ENCODE data around the gene MCM3.

MCM3 gene

DNA sequence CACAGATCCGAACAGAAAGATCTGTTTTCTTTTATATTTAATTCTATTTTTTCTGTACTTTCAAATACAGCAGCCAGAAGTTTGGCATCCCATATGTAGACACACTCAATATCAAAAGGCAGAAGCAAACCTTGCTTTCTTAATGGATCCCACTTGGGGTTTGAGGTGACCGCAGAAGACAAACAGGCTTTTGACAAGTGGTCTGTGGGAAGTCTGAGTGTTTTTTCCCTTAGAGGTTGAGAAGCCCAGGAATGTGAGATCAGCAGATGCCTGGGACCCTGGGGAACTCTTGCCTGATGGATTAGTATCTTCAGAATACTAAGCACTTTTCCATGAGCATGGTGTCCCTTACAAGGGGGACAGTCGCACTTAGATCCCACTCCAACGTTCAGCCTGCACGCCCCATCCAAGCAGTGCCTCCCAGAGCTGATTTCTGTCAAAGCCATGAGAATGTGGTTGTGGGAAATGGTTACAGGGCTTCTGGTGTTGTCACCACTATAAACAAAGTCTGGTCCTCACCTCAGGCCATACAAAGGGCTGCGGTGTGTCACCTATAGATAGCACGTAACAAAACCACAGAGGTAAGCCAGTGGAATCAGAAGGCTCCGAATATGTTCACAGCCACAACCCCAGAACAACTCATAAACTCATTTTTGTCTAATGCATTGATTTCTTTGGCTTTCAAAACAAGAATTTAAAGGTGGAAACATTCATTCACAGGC lies 53.0 kb downstream of the MCM3 start:
- no peak overlapping the region for H2AFZ ChIP-seq (ENCODE audit: low read length)
- H3K4me3 ChIP-seq (ENCODE audit: low read length in 2 of 2) = no peak overlapping the region
- H2BK15ac ChIP-seq (ENCODE audit: low read length) = no peak overlapping the region
- H3K9me3 ChIP-seq (replicated peaks in 1 of 2; ENCODE audit: control insufficient read depth in 2 of 2, insufficient read depth in 1 of 2, low read depth in 1 of 2, low read length in 2 of 2) = no peaks in the 10 kb centered on the region
- no peak overlapping the region for H3K23ac ChIP-seq (ENCODE audit: low read depth, low read length, poor library complexity)
- H3K27me3 ChIP-seq (ENCODE audit: control insufficient read depth in 3 of 3, insufficient read depth in 3 of 3, low read depth in 1 of 3, low read length in 3 of 3) = peaks cover 0 to 3% (median 0%) of the 10 kb centered on the region in 3 experiments
- no peak overlapping the region for H3K18ac ChIP-seq (ENCODE audit: low read length)
- H4K91ac ChIP-seq (ENCODE audit: low read depth, low read length, poor library complexity) = no peak overlapping the region
- H2AK5ac ChIP-seq (ENCODE audit: low read depth, low read length) = no peak overlapping the region
- H3K4me2 ChIP-seq (ENCODE audit: insufficient read depth, low read length, poor library complexity, severe bottlenecking) = no peak overlapping the region
- H3K4me1 ChIP-seq (ENCODE audit: control insufficient read depth in 2 of 2, insufficient read depth in 1 of 2, low read depth in 1 of 2, low read length in 2 of 2) = peaks cover 0 to 6% of the 10 kb centered on the region in 2 donors
- H4K8ac ChIP-seq (ENCODE audit: low read depth, low read length) = no peak overlapping the region
- H2BK12ac ChIP-seq (ENCODE audit: low read length) = no peak overlapping the region
- no peaks in the 10 kb centered on the region for H3K36me3 ChIP-seq (replicated peaks in 1 of 2; ENCODE audit: control insufficient read depth in 2 of 2, insufficient read depth in 2 of 2, low read length in 2 of 2)
- WGBS, 2 donors (ENCODE audit: extremely low coverage in 2 of 2, insufficient read length in 2 of 2, insufficient replicate concordance in 1 of 2) = no CpG with 5 or more reads among the region's 8 CpGs
- no peak overlapping the region for H2BK120ac ChIP-seq (ENCODE audit: low read depth, low read length)
- H3K27ac ChIP-seq (replicated peaks; ENCODE audit: low read length) = no peak overlapping the region
- DNase-seq (ENCODE audit: low spot score) = no peak
- H3K9ac ChIP-seq (ENCODE audit: low read depth, low read length, poor library complexity) = no peak overlapping the region
- no peaks in the 10 kb centered on the region for H3K79me1 ChIP-seq (ENCODE audit: low read depth, low read length)
- no peak overlapping the region for H2BK5ac ChIP-seq (ENCODE audit: low read length)
- no peak overlapping the region for H3K14ac ChIP-seq (ENCODE audit: low read length)
- no peak overlapping the region for H3K4ac ChIP-seq (ENCODE audit: low read length)

DNA sequence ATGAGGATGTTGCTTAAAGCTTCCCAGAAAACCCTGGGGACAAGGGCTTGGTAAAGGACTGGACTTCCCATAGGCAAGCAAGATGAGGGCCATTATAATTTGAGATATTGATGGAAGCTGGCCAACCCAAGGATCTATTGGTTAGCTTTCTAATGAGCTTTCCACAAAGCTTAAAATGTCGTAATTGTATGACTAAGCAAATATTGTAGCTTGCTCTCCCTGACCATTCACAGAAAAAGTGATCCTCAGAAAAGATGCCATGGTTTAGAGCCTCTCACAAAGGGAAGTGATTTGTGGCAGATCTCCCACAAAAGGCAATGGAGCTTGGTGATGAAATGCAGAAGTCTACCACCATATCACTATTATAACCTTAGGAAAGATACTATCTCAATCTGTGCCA lies 53.9 kb downstream of the MCM3 start:
- Histone ChIP-seq H2BK15ac (ENCODE audit: low read length) (no peak overlapping the region), H3K23ac (ENCODE audit: low read depth, low read length, poor library complexity) (no peak overlapping the region), H3K4me1 (ENCODE audit: control insufficient read depth in 2 of 2, insufficient read depth in 1 of 2, low read depth in 1 of 2, low read length in 2 of 2) (peaks cover 0 to 6% of the 10 kb centered on the region in 2 donors), H3K4me2 (ENCODE audit: insufficient read depth, low read length, poor library complexity, severe bottlenecking) (no peak overlapping the region), H2BK120ac (ENCODE audit: low read depth, low read length) (no peak overlapping the region), H4K8ac (ENCODE audit: low read depth, low read length) (no peak overlapping the region), H2AK5ac (ENCODE audit: low read depth, low read length) (no peak overlapping the region), H3K36me3 (replicated peaks in 1 of 2; ENCODE audit: control insufficient read depth in 2 of 2, insufficient read depth in 2 of 2, low read length in 2 of 2) (no peaks in the 10 kb centered on the region), H2BK12ac (ENCODE audit: low read length) (no peak overlapping the region), H3K4me3 (ENCODE audit: low read length in 2 of 2) (no peak overlapping the region), H3K9me3 (replicated peaks in 1 of 2; ENCODE audit: control insufficient read depth in 2 of 2, insufficient read depth in 1 of 2, low read depth in 1 of 2, low read length in 2 of 2) (no peaks in the 10 kb centered on the region), H2AFZ (ENCODE audit: low read length) (no peak overlapping the region), H3K14ac (ENCODE audit: low read length) (no peak overlapping the region), H3K27ac (replicated peaks; ENCODE audit: low read length) (no peak overlapping the region), H3K79me1 (ENCODE audit: low read depth, low read length) (no peaks in the 10 kb centered on the region), H3K9ac (ENCODE audit: low read depth, low read length, poor library complexity) (no peak overlapping the region), H3K18ac (ENCODE audit: low read length) (no peak overlapping the region), H2BK5ac (ENCODE audit: low read length) (no peak overlapping the region), H3K27me3 (ENCODE audit: control insufficient read depth in 3 of 3, insufficient read depth in 3 of 3, low read depth in 1 of 3, low read length in 3 of 3) (peaks cover 0 to 3% (median 0%) of the 10 kb centered on the region in 3 experiments), H4K91ac (ENCODE audit: low read depth, low read length, poor library complexity) (no peak overlapping the region), H3K4ac (ENCODE audit: low read length) (no peak overlapping the region)
- DNase-seq (ENCODE audit: low spot score) = no peak
- no CpG with 5 or more reads among the region's 1 CpG for WGBS, 2 donors (ENCODE audit: extremely low coverage in 2 of 2, insufficient read length in 2 of 2, insufficient replicate concordance in 1 of 2)

DNA sequence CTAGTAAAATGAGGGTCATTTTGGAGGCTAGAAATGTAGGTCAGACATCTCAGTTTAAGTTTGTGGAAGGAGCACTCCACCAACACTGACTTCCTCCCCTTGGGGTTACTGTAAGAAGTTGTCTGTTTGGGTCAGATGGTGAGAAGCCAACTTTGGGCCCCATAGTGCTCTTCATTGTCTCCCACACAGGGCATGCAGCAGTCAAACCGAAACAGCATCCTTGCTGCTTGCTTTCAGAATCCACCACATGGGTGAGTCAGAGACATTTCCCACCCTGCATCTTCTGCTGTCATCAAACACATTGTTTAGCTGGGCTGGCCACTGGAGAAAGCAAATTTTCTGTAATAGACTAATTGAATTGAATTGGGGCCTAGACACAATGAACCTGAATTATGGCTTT lies 57.0 kb downstream of the MCM3 start:
- H3K4me1 ChIP-seq (ENCODE audit: control insufficient read depth in 2 of 2, insufficient read depth in 1 of 2, low read depth in 1 of 2, low read length in 2 of 2) = peaks cover 0 to 4% of the 10 kb centered on the region in 2 donors
- no peak overlapping the region for H3K4ac ChIP-seq (ENCODE audit: low read length)
- H4K8ac ChIP-seq (ENCODE audit: low read depth, low read length) = no peak overlapping the region
- no peak overlapping the region for H3K23ac ChIP-seq (ENCODE audit: low read depth, low read length, poor library complexity)
- no peak overlapping the region for H2AFZ ChIP-seq (ENCODE audit: low read length)
- H2BK15ac ChIP-seq (ENCODE audit: low read length) = no peak overlapping the region
- WGBS, 2 donors (ENCODE audit: extremely low coverage in 2 of 2, insufficient read length in 2 of 2, insufficient replicate concordance in 1 of 2) = no CpG with 5 or more reads among the region's 1 CpG
- no peak overlapping the region for H3K4me2 ChIP-seq (ENCODE audit: insufficient read depth, low read length, poor library complexity, severe bottlenecking)
- peaks cover 0 to 3% (median 0%) of the 10 kb centered on the region in 3 experiments for H3K27me3 ChIP-seq (ENCODE audit: control insufficient read depth in 3 of 3, insufficient read depth in 3 of 3, low read depth in 1 of 3, low read length in 3 of 3)
- no peak overlapping the region for H3K9ac ChIP-seq (ENCODE audit: low read depth, low read length, poor library complexity)
- H2BK12ac ChIP-seq (ENCODE audit: low read length) = no peak overlapping the region
- no peak overlapping the region for H2BK120ac ChIP-seq (ENCODE audit: low read depth, low read length)
- no peak overlapping the region for H3K14ac ChIP-seq (ENCODE audit: low read length)
- no peak overlapping the region for H2BK5ac ChIP-seq (ENCODE audit: low read length)
- H3K79me1 ChIP-seq (ENCODE audit: low read depth, low read length) = no peaks in the 10 kb centered on the region
- no peak overlapping the region for H3K18ac ChIP-seq (ENCODE audit: low read length)
- no peak overlapping the region for H3K4me3 ChIP-seq (ENCODE audit: low read length in 2 of 2)
- no peaks in the 10 kb centered on the region for H3K36me3 ChIP-seq (replicated peaks in 1 of 2; ENCODE audit: control insufficient read depth in 2 of 2, insufficient read depth in 2 of 2, low read length in 2 of 2)
- no peak overlapping the region for H2AK5ac ChIP-seq (ENCODE audit: low read depth, low read length)
- H3K9me3 ChIP-seq (replicated peaks in 1 of 2; ENCODE audit: control insufficient read depth in 2 of 2, insufficient read depth in 1 of 2, low read depth in 1 of 2, low read length in 2 of 2) = no peaks in the 10 kb centered on the region
- no peak for DNase-seq (ENCODE audit: low spot score)
- H4K91ac ChIP-seq (ENCODE audit: low read depth, low read length, poor library complexity) = no peak overlapping the region
- no peak overlapping the region for H3K27ac ChIP-seq (replicated peaks; ENCODE audit: low read length)

DNA sequence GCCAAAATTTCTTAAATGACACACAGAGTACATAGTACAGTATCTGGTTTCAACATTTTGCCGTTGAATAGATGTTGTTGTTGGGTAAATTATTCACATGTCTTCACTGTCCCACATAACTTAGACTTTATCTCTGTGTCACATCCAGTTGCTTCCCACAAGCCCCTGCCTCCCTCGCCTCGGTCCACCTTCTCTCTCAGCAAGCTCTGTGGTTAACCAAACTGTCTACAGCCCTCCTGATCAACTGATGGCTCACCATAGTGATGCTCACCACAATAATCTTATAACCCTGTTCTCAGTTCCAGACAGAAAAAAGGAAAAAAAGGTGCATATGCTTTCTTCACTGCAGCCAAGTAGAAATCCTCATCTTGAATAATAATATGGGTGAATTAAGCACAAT lies 63.2 kb downstream of the MCM3 start:
- Histone ChIP-seq H3K4ac (ENCODE audit: low read length) (no peak overlapping the region), H3K27ac (replicated peaks; ENCODE audit: low read length) (no peak overlapping the region), H3K36me3 (replicated peaks in 1 of 2; ENCODE audit: control insufficient read depth in 2 of 2, insufficient read depth in 2 of 2, low read length in 2 of 2) (no peaks in the 10 kb centered on the region), H4K91ac (ENCODE audit: low read depth, low read length, poor library complexity) (no peak overlapping the region), H3K4me1 (ENCODE audit: control insufficient read depth in 2 of 2, insufficient read depth in 1 of 2, low read depth in 1 of 2, low read length in 2 of 2) (no peaks in the 10 kb centered on the region), H2BK5ac (ENCODE audit: low read length) (no peak overlapping the region), H3K79me1 (ENCODE audit: low read depth, low read length) (no peaks in the 10 kb centered on the region), H3K14ac (ENCODE audit: low read length) (no peak overlapping the region), H2BK120ac (ENCODE audit: low read depth, low read length) (no peak overlapping the region), H3K27me3 (ENCODE audit: control insufficient read depth in 3 of 3, insufficient read depth in 3 of 3, low read depth in 1 of 3, low read length in 3 of 3) (no peaks in the 10 kb centered on the region), H3K23ac (ENCODE audit: low read depth, low read length, poor library complexity) (no peak overlapping the region), H2BK12ac (ENCODE audit: low read length) (no peak overlapping the region), H2AFZ (ENCODE audit: low read length) (no peak overlapping the region), H3K18ac (ENCODE audit: low read length) (no peak overlapping the region), H3K4me3 (ENCODE audit: low read length in 2 of 2) (no peak overlapping the region), H3K4me2 (ENCODE audit: insufficient read depth, low read length, poor library complexity, severe bottlenecking) (no peak overlapping the region), H2AK5ac (ENCODE audit: low read depth, low read length) (no peak overlapping the region), H3K9me3 (replicated peaks in 1 of 2; ENCODE audit: control insufficient read depth in 2 of 2, insufficient read depth in 1 of 2, low read depth in 1 of 2, low read length in 2 of 2) (no peaks in the 10 kb centered on the region), H2BK15ac (ENCODE audit: low read length) (no peak overlapping the region), H4K8ac (ENCODE audit: low read depth, low read length) (no peak overlapping the region), H3K9ac (ENCODE audit: low read depth, low read length, poor library complexity) (no peak overlapping the region)
- WGBS, 2 donors (ENCODE audit: extremely low coverage in 2 of 2, insufficient read length in 2 of 2, insufficient replicate concordance in 1 of 2) = no CpG with 5 or more reads among the region's 3 CpGs
- no peak for DNase-seq (ENCODE audit: low spot score)
